ENCODE data around the gene PYCR2.
A peak's percentile ranks its signal among the peaks of the same experiment; 100 is the strongest.
"Not testable (repeated sequence)": the region's sequence is repeated elsewhere in the genome, so short reads cannot be mapped to it uniquely, and the experiment has no call there.

The PYCR2 gene
- total RNA-seq, result 24.6 reads per million, percentile 51 among the genes with 10 or more reads in this experiment

DNA sequence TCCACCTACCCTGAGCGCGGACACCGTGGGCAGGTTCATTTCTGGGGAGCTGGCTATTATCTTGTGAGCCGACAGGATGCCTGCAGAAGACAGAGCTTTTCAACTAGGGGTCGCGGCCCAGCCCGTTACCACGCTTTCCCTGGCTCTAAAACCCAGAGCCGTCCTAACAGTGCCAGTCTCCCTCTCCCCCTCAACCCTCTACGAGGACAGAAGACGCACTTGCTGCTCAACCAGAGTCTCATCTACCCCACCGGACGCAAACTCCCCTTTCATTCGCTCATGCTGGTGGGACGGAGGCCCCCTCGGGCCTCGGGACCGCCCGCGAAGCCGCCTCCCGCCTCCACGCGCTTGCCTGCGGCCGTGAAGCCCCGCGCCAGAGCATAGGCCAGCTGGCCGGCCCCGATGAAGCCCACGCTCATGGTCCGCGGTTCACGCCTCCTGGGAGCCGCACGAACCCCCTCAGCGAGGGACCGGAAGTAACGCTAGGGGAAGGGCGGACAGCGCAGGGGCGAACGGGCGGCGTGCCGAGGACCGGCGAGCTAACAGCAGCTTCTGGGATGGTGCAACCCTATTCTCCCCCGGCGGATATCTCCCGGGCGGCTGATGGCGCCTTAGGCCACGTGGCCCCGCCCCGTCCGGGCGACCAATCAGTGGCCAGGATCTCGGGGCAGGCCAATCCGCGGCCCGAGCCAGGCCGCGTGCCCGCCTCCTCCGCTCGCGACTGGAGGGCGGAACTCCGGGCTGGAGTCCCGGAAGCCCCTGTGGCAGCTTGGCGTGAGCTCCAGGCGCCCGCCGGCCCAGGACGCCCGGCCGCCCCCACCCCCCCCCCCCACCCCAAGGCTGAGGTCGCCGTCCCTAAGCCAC is at the start of gene PYCR2:
Gene PYCR2, minus strand, starts transcription at position 559 of the 864 bp plus-strand sequence. Its CDS starts 140 bp downstream, at position 419.
- peak; percentile 92 for DNase-seq

DNA sequence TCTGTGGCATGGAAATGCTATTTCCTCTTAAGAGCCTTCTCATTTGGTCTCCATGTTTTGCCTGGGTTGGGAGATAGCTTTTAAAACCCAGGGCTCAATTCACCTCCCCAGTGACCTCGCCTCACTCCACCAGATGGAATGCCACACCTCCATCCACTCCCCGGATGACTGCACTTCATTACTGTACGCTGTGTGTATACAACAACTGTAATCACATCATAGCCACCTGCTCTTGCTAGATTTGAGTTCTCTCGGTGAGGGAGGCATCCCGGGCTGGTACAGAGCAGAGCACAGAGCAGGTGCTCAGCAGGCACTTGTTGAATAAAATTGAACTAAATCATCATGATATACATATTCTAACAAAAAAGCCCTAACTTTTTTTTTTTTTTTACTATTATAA is 49.1 kb upstream of the PYCR2 start:
- no peak for DNase-seq

GRCh38 chr1:225972344-225973152 is 48.5 kb upstream of the PYCR2 start:
- no peak for DNase-seq

GRCh38 chr1:225970592-225971157 is 46.6 kb upstream of the PYCR2 start:
- not testable (repeated sequence) for DNase-seq

DNA sequence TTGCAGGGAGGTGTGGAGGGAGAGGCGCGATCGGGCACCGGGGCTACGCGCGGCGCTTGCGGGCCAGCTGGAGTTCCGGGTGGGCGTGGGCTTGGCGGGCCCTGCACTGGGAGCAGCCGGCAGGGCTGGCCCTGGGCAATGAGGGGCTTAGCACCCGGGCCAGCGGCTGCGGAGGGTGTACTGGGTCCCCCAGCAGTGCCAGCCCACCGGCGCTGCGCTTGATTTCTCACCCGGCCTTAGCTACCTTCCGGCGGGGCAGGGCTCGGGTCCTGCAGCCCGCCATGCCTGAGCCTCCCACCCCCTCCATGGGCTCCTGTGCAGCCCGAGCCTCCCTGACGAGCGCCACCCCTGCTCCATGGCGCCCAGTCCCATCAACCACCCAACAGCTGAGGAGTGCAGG is 45.7 kb upstream of the PYCR2 start:
- DNase-seq, result not testable (repeated sequence)

- DNase-seq, result no peak
Observed at GRCh38 chr1:225965231-225965630, 41.2 kb upstream of the PYCR2 start.

DNA sequence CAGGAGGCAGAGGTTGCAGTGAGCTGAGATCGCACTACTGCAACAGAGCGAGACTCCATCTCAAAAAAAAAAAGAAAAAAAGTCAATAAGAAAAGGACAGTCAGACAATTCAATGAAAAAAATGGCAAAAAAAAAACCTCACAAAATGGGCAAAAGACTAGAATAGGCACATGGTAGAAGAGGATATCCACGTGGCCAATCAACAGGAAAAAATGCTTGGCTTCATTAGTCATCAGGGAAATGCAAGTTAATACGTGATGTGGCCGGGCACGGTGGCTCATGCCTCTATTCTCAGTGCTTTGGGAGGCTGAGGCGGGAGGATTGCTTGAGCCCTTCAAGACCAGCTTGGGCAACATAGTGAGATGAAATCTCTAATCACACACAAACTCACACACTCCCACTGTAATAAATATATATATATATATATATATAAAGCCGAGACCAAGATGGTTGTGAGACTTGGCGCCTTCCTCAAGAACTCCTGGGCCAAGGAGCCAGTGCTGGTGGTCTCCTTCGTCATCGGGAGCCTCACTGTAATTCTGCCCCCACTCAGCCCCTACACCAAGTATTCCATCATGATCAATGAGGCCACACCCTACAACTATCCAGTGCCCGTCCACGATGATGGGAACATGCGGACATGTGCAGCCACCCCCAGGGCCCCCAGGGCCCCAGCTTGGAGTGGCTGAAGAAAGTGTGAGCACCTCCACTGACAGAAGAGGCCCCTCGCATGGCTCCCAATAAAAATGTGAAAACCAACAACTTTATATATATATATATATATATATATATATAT is 39.9 kb upstream of the PYCR2 start:
- DNase-seq, result no peak

GRCh38 chr1:225962440-225962975 is 38.5 kb upstream of the PYCR2 start:
- DNase-seq, result peak; percentile 50

- DNase-seq, result no peak
Observed at GRCh38 chr1:225961659-225962439, 37.8 kb upstream of the PYCR2 start.

DNA sequence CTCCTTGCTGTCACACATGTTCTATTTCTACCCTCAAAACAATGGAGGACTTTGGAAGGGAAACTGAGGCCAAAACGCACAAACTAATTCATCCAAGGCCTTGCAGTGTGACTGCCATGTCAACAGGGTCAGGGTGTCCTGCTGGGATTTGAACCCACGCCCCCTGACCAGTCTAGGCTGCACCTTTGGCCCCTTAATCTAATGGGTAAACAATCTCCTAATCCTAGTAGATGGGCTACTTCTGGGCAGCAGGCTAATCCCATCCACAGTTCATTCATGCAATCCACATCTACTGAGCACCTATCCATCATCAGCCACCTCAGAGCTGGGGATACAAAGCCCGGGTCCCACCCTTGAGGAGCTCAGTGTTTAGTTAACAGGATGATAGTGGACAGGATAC is 34.0 kb upstream of the PYCR2 start:
- DNase-seq, result no peak

GRCh38 chr1:225954753-225955152 is 30.7 kb upstream of the PYCR2 start:
- no peak for DNase-seq

DNA sequence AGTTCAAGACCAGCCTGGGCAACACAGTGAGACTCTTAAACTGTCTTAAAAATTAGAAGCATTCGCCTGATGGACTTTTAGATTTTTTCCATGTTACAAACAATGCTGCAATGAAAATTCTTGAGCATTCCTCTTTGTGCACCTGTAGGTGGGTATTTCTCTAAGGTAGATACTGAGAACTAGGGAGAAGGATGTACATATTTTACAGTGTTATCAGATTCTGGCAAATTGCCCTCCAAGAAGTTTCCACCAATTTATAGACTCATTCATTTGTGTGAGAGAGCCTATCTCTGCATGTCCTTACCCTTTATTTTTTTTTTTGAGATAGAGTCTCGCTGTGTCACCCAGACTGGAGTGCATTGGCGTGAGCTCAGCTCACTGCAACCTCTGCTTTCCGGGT is 29.3 kb upstream of the PYCR2 start:
- no peak for DNase-seq

DNA sequence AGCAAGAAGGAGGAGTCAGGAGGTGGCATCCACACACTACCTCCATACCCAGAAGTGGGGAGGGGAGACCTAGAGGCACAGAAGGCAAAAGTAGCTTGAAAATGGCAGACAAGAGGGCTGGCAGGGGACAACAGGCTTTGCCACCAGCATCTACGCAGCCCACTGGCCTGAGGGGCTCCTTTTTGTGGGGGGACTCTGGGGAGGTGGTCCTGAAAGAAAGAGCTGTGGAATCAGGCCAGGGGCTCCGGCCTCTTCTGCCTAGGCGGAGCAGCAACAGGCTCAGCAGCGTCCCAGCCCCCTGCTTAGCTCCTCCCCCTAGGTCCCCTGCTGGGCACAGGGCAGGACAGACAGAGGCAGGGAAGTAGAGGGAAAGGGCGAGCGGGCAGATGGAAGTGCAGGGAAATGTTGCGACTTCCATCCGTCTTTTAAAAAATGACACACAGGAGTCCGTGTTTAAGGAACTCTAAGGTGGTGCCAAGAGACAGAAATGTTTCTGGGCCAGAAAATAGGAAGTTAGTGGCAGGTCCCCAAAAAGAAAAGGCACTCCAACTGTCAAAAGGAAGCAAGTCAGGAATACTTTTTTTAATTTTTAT is 27.0 kb upstream of the PYCR2 start:
- no peak for DNase-seq

GRCh38 chr1:225949041-225949440 is 25.0 kb upstream of the PYCR2 start:
- DNase-seq, result no peak

DNA sequence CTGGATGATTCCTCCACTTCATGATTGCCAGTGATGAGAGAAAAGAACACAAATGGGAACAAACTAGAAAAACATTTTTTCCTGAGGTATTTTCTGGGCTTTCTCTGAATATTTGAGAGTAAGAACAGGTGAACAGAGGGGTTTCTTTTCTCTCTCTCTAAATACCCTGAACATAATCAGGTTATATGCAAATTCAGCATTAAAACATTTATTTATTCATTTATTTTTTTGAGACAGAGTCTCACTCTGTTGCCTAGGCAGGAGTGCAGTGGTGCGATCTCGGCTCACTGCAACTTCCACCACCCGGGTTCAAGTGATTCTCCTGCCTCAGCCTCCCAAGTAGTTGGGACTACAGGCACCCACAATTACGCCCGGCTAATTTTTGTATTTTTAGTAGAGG is 22.8 kb upstream of the PYCR2 start:
- no peak for DNase-seq

GRCh38 chr1:225946082-225946620 is 22.1 kb upstream of the PYCR2 start:
- DNase-seq, result no peak

DNA sequence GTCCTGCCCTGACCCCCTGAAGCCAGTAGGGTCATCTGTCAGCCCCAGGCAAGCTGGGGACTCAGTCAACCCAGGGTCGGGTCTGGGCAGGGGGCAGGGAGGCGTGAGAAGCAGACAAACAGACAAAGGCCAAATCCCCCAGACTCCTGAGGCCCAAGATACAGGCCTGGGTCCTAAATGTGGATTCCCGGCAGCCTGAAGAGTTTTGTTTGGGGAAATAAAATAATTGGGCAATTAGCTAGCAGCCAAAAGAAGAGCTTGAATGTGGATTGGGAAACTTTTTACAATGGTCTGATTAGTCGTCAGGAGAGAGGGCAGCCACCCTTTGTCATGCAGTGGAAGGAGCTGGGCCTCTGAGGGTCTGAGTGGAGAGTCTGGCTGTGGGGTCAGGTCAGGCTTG is 21.5 kb upstream of the PYCR2 start:
- no peak for DNase-seq

DNA sequence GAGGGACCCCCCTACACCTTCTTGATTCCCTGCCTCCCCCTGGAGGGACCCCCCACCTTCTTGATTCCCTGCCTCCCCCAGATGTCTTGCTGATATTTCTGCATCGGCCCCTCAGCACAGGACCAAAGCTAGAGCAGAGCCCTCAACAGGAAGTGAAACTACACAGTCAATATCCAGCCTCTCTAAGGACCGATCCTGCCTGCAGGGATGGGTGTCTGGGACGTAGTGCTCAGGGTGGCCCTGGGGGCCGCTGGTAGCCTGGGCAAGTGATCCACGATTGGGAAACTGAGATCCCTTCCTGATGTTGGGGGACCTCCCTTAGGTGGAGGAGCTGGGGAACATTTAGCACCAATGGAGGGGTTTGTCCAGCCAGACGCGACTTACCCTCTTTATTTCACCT is 20.9 kb upstream of the PYCR2 start:
- no peak for DNase-seq

DNA sequence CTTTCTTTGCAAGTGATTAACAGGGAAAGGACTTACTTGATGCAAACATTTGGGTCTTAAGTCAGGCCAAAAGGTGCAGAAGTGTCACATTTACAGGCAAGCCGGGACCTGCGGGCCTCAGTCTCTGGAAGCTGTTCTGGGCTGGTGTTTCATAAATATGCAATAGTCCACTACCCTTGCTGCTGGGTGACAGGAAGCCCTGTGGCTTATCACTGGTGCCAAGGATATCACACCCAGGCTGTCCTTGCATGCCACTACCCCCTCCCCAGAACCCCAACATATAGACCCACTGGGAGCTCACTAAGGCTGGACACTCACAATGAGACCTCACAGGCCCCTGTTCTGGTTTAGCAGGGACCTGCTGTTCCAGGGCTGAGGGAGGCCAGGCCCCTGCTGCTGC is 20.3 kb upstream of the PYCR2 start:
- DNase-seq, result no peak

GRCh38 chr1:225943582-225943981 is 19.5 kb upstream of the PYCR2 start:
- DNase-seq, result no peak

DNA sequence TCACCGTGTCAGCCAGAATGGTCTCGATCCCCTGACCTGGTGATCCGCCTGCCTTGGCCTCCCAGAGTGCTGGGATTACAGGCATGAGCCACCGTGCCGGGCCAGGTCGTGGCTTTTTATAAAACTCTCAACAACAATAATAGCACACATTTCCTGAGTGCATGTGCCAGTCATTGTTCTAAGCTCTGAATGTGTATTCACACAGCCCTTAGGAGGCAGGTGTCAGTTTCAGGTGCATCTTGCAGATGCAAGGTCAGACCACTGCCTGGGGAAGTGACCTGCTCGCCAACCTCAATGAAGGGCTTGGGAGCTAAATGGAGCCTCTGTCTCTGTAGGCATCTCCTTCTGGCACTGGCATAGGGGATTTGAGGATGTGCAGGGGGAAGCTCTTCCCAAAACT is 18.5 kb upstream of the PYCR2 start:
- no peak for DNase-seq

All from effector CD4-positive, alpha-beta T cell (primary cell).